K562 (cell line): Measurements from ENCODE around the gene VTN. TPM values are rescaled to one million over a fixed set of nuclear protein-coding genes. Genes with fewer than 3 reads are reported as not detected.

Experiments
- BRD4 ChIP-seq: fragments of 200-600 bp; sonication (generic); IDR thresholded peaks from 2 replicates; pipeline ENCODE4 v1.6.1; 2017; ENCODE audit warnings: inconsistent platforms
- CBX1 ChIP-seq: sonication (generic); IDR thresholded peaks from 2 replicates; pipeline ENCODE4 v1.6.1; 2016; ENCODE audit warnings: antibody characterized with exemption, low read depth, mild to moderate bottlenecking
- CHD7 ChIP-seq: fragments of 200-600 bp; sonication (generic); IDR thresholded peaks from one replicate; pipeline ENCODE4 v1.6.1; 2012; ENCODE audit warnings: mild to moderate bottlenecking, low read depth, low read length, inconsistent platforms
- FIP1L1 ChIP-seq: fragments of 200-400 bp; formaldehyde crosslinking; IDR thresholded peaks from 2 replicates; pipeline ENCODE4 v1.6.1; 2018; ENCODE audit warnings: mild to moderate bottlenecking, low read depth, low read length; ENCODE audit not compliant: poor library complexity, severe bottlenecking
- POLR2AphosphoS5 ChIP-seq: IDR thresholded peaks from 2 replicates; pipeline ENCODE4 v1.6.1; 2011; ENCODE audit warnings: mild to moderate bottlenecking, low read depth, low read length, moderate library complexity; ENCODE audit not compliant: control insufficient read depth, insufficient read depth
- RFX1 ChIP-seq: fragments of 450-650 bp; IDR thresholded peaks from 2 replicates; pipeline ENCODE4 v1.6.1; 2016; ENCODE audit warnings: mild to moderate bottlenecking, moderate library complexity
- SMAD1 ChIP-seq: fragments of 150-350 bp; IDR thresholded peaks from 2 replicates; pipeline ENCODE4 v1.6.1; 2014; ENCODE audit warnings: low read length, low read depth; ENCODE audit not compliant: partially characterized antibody
- YBX1 ChIP-seq: fragments of 450-650 bp; IDR thresholded peaks from 2 replicates; pipeline ENCODE4 v1.7.1; 2016; ENCODE audit warnings: mild to moderate bottlenecking
- ZNF830 ChIP-seq: fragments of 250-450 bp; sonication (Bioruptor Pico); IDR thresholded peaks from 2 replicates; pipeline ENCODE4 v1.5.0; 2021; ENCODE audit warnings: mild to moderate bottlenecking
- polyA plus RNA-seq, 8 experiments: library from polyadenylated mRNA; depleted of rRNA in 4 of 8; stranded (reverse) in 5 of 8; unstranded in 3 of 8; fragments of >200 nt; fragmentation: Nextera tagmentation in 2 of 8; fragmentation: Illumina TruSeq in 1 of 8; extraction: Ambion mirVana in 2 of 8; extraction: Trizol in 1 of 8; gene quantifications; 2 replicates each; pipeline versions ENCODE4 v1.2.1 to v1.2.3, GENCODE V29; 2011 to 2014; ENCODE audit warnings: inconsistent platforms in 1 of 8, missing spikeins in 1 of 8
- total RNA-seq, 7 experiments: library from RNA; depleted of rRNA in 6 of 7; stranded (reverse); fragments of >200 nt in 6 of 7; fragmentation: Illumina TruSeq in 2 of 7; extraction: Trizol in 2 of 7; gene quantifications; 2 replicates each; pipeline versions ENCODE4 v1.2.1 to v1.2.3, GENCODE V29; 2011 to 2021; ENCODE audit warnings: low replicate concordance in 1 of 7
- TF ChIP-seq, protein P1 (sequence below): fragments of 250-450 bp; sonication (Bioruptor Pico); IDR thresholded peaks from 2 replicates; pipeline ENCODE4 v1.5.0; 2021; ENCODE audit warnings: mild to moderate bottlenecking, moderate library complexity
- TF ChIP-seq, protein P2 (sequence below): sonication (generic); formaldehyde crosslinking; IDR thresholded peaks from 2 replicates; pipeline ENCODE4 v1.8.0; 2022; ENCODE audit warnings: missing genetic modification reagents, mild to moderate bottlenecking, moderate library complexity, borderline replicate concordance

VTN gene
- total and polyA plus RNA-seq, 9 of the 15 experiments (the other 6 are each of a cell fraction or from before 2014, with no cell fraction given): 0.13 to 1.0 (median 0.29) TPM; not detected in 1

- TF ChIP-seq CHD7 (no peak), FIP1L1 (no peak), SMAD1 (no peak), RFX1 (no peak), YBX1 (no peak), BRD4 (no peak), ZNF830 (CRISPR knock-in tag) (no peak), CBX1 (no peak), POLR2AphosphoS5 (0 out of 2 replicates have a peak, but pooled peaks have one; percentile 6)
- TF ChIP-seq, protein P1, sequence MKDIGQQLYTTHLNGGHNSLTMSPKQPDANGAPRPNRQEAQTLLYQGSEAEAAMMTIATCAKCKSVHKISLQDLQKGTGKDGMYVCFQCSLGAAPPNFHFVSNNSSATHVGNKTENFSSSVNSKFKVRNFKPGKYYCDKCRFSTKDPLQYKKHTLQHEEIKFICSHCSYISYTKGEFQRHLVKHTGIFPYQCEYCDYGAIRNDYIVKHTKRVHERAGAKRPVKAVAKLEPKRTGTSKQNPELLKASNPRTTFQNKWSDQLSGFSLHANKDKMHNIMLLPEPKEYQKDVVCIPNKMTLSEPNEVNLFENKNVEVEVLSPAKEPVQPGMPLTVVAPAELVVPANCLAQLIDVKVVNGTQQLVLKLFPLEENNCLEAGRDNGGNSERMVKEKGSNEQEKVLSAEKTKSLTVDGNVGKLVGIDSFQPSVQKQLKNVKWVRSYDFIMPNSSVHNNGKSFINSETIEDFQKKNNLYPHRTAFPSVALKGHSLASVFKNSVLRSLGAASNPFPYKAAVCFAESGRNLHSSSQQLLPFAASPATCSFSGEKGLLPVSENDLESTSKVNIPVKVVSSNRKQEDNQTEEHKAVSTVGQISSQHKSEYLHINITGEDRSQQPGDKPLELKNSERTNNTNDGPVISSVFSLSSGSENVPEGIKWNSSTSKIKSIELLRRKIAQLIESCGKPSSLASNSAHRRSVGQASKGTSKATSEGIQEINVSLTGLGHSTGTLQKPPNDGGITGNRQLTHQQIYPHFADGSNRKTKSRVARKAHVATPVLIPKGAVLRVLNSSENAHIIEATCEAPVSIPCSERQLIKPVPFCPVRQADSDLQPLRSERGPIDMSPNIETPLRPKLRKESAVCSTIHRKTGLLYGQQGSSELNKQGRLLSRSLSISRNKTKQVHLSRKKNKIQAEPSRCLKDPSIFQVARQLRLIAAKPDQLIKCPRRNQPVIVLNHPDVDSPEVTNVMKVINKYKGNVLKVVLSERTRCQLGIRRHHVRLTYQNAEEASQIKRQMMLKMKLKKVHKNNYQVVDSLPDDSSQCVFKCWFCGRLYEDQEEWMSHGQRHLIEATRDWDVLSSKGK: no peak
- TF ChIP-seq, protein P2, sequence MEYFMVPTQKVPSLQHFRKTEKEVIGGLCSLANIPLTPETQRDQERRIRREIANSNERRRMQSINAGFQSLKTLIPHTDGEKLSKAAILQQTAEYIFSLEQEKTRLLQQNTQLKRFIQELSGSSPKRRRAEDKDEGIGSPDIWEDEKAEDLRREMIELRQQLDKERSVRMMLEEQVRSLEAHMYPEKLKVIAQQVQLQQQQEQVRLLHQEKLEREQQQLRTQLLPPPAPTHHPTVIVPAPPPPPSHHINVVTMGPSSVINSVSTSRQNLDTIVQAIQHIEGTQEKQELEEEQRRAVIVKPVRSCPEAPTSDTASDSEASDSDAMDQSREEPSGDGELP (CRISPR knock-in tag): no peak
Measured at GRCh38 chr17:28335959-28336871, 33.9 kb downstream of the VTN start (continued).
